GM12878 (cell line): ENCODE results near the gene ZNF410.

Experiments
- CTCF ChIP-seq, 3 experiments: IDR thresholded peaks in 2 of 3; conservative IDR thresholded peaks in 1 of 3; 2 replicates each; pipeline ENCODE4 v1.5.1; 2011; ENCODE audit warnings: low read depth in 3 of 3, low read length in 3 of 3, mild to moderate bottlenecking in 3 of 3, control low read depth in 2 of 3, moderate library complexity in 2 of 3, inconsistent platforms in 1 of 3, mixed read lengths in 1 of 3; ENCODE audit not compliant: control insufficient read depth in 2 of 3, insufficient read depth in 1 of 3; ENCODE audit errors: extremely low read depth in 1 of 3
- EED ChIP-seq: sonication (generic); IDR thresholded peaks from 2 replicates; pipeline ENCODE4 v1.6.1; 2016; ENCODE audit warnings: antibody characterized with exemption, low read depth
- ELK1 ChIP-seq: IDR thresholded peaks from 2 replicates; pipeline ENCODE4 v1.6.1; 2012; ENCODE audit warnings: low read depth, low read length, improper control_type of control experiment
- EP300 ChIP-seq, 2 experiments: fragments of 150-350 bp in 1 of 2; IDR thresholded peaks; 2 replicates each; pipeline ENCODE4 v1.6.1; 2011 to 2012; ENCODE audit warnings: low read depth in 2 of 2, low read length in 2 of 2, borderline replicate concordance in 1 of 2, improper control_type of control experiment in 1 of 2, inconsistent platforms in 1 of 2; ENCODE audit not compliant: control insufficient read depth in 1 of 2
- EZH2 ChIP-seq: IDR thresholded peaks from 2 replicates; pipeline ENCODE4 v1.6.1; 2012; ENCODE audit warnings: low read depth, mild to moderate bottlenecking, control low read depth, inconsistent platforms, low read length, borderline replicate concordance; ENCODE audit not compliant: control insufficient read depth
- FOXM1 ChIP-seq: IDR thresholded peaks from 2 replicates; pipeline ENCODE4 v1.6.1; 2012; ENCODE audit warnings: low read depth, mild to moderate bottlenecking, inconsistent platforms, low read length, moderate library complexity
- GABPA ChIP-seq: IDR thresholded peaks from 2 replicates; pipeline ENCODE4 v1.6.1; 2014; ENCODE audit warnings: antibody characterized with exemption, low read depth, mild to moderate bottlenecking, inconsistent platforms
- MXI1 ChIP-seq: fragments of 150-350 bp; IDR thresholded peaks from 2 replicates; pipeline ENCODE4 v1.6.1; 2011; ENCODE audit warnings: low read depth, mild to moderate bottlenecking, inconsistent platforms, low read length, improper control_type of control experiment
- PAX5 ChIP-seq: IDR thresholded peaks from 2 replicates; pipeline ENCODE4 v1.6.1; 2011; ENCODE audit warnings: low read depth, low read length, borderline replicate concordance
- PML ChIP-seq: IDR thresholded peaks from 2 replicates; pipeline ENCODE4 v1.6.1; 2012; ENCODE audit warnings: low read length, inconsistent platforms
- POLR2A ChIP-seq: IDR thresholded peaks from 2 replicates; pipeline ENCODE4 v1.6.1; 2011; ENCODE audit warnings: low read depth, mild to moderate bottlenecking, low read length
- POLR2AphosphoS5 ChIP-seq: IDR thresholded peaks from 2 replicates; pipeline ENCODE4 v1.6.1; 2011; ENCODE audit warnings: mild to moderate bottlenecking, low read length, inconsistent platforms
- SREBF2 ChIP-seq: IDR thresholded peaks from 2 replicates; pipeline ENCODE4 v1.6.1; 2012; ENCODE audit warnings: mild to moderate bottlenecking, low read length
- ZNF274 ChIP-seq: IDR thresholded peaks from one replicate; pipeline ENCODE4 v1.8.0; 2011; ENCODE audit not compliant: insufficient read length, insufficient read depth

- no peak for TF ChIP-seq CTCF (IDR thresholded peaks at IDR 0.05 in 2 of 3, conservative IDR thresholded peaks at IDR 0.05 in 1 of 3; ENCODE audit: control insufficient read depth in 2 of 3, extremely low read depth in 1 of 3, insufficient read depth in 1 of 3, low read depth in 3 of 3, low read length in 3 of 3)
- TF ChIP-seq POLR2A: no peak
- no peak for TF ChIP-seq ELK1
- TF ChIP-seq PML: no peak
- TF ChIP-seq ZNF274: no peak
- no peak for TF ChIP-seq GABPA
- no peak for TF ChIP-seq EED
- TF ChIP-seq FOXM1: no peak
- TF ChIP-seq PAX5: no peak
- TF ChIP-seq EP300 (IDR thresholded peaks at IDR 0.05; ENCODE audit: borderline replicate concordance in 1 of 2, control insufficient read depth in 1 of 2, low read depth in 2 of 2, low read length in 2 of 2): no peak
- TF ChIP-seq POLR2AphosphoS5: no peak
- TF ChIP-seq SREBF2: no peak
- no peak for TF ChIP-seq EZH2
- no peak for TF ChIP-seq MXI1
Measured at GRCh38 chr14:73944432-73945158, 57.9 kb downstream of the ZNF410 start.
